ENCODE measurements around the gene ITPRID1. TPM values are rescaled to one million over a fixed set of nuclear protein-coding genes. Genes with fewer than 3 reads are reported as not detected.

The ITPRID1 gene
- total RNA-seq, 1 experiment from 2014 or later, result not detected

GRCh38 chr7:31648880-31649279, 135.0 kb downstream of the ITPRID1 start:
- Histone ChIP-seq H3K79me2 (ENCODE audit: low read depth) (no peaks in the 10 kb centered on the region), H3K9me3 (ENCODE audit: insufficient read depth, low read depth) (no peaks in the 10 kb centered on the region), H3K36me3 (ENCODE audit: low read depth) (no peaks in the 10 kb centered on the region), H3F3A (ENCODE audit: insufficient read depth, low read depth) (no peaks in the 10 kb centered on the region), H2AFZ (no peak overlapping the region), H3K27ac (no peak overlapping the region), H3K4me1 (replicated peaks; ENCODE audit: insufficient read depth) (no peaks in the 10 kb centered on the region), H3K4me3 (no peak overlapping the region), H3K4me2 (no peak overlapping the region), H3K9me2 (ENCODE audit: insufficient read depth) (no peaks in the 10 kb centered on the region), H4K20me1 (ENCODE audit: insufficient read depth) (no peaks in the 10 kb centered on the region), H3K27me3 (ENCODE audit: insufficient read depth, low read depth) (peaks cover 25% of the 10 kb centered on the region)
- BruUV-seq (replicated peaks), result no TSS peak
- ChIA-PET CTCF (no interaction called here), POLR2A (ENCODE audit: unreplicated experiment) (no interaction called here)
- intact Hi-C loops (cut with micrococcal nuclease; ENCODE audit: unreplicated experiment), result no loop called here
- DNase-seq, result no peak
- TF ChIP-seq EZH2 (IDR thresholded peaks at IDR 0.05; ENCODE audit: low read depth) (no peak), CTCF (conservative IDR thresholded peaks at IDR 0.05) (no peak)

GRCh38 chr7:31651234-31652062, 137.6 kb downstream of the ITPRID1 start:
- CTCF ChIA-PET, result no interaction called here
- no peak overlapping the region for H2AFZ ChIP-seq
- H4K20me1 ChIP-seq (ENCODE audit: insufficient read depth), result no peaks in the 10 kb centered on the region
- no peak overlapping the region for H3K27ac ChIP-seq
- H3K4me3 ChIP-seq, result no peak overlapping the region
- no peak overlapping the region for H3K4me2 ChIP-seq
- DNase-seq, result no peak
- H3K36me3 ChIP-seq (ENCODE audit: low read depth), result no peaks in the 10 kb centered on the region
- H3K4me1 ChIP-seq (replicated peaks; ENCODE audit: insufficient read depth), result no peaks in the 10 kb centered on the region
- H3K27me3 ChIP-seq (ENCODE audit: insufficient read depth, low read depth), result 0 out of 2 replicates have a peak, but pooled peaks cover 3% of the 10 kb centered on the region
- POLR2A ChIA-PET (ENCODE audit: unreplicated experiment), result no interaction called here
- H3K9me3 ChIP-seq (ENCODE audit: insufficient read depth, low read depth), result no peaks in the 10 kb centered on the region
- H3K79me2 ChIP-seq (ENCODE audit: low read depth), result no peaks in the 10 kb centered on the region
- H3F3A ChIP-seq (ENCODE audit: insufficient read depth, low read depth), result no peaks in the 10 kb centered on the region
- no peak for TF ChIP-seq EZH2 (IDR thresholded peaks at IDR 0.05; ENCODE audit: low read depth)
- no peak for TF ChIP-seq CTCF (conservative IDR thresholded peaks at IDR 0.05)
- intact Hi-C loops (cut with micrococcal nuclease; ENCODE audit: unreplicated experiment), result no loop called here
- no peaks in the 10 kb centered on the region for H3K9me2 ChIP-seq (ENCODE audit: insufficient read depth)
- no TSS peak for BruUV-seq (replicated peaks)

GRCh38 chr7:31652063-31652326, 138.1 kb downstream of the ITPRID1 start:
- ChIA-PET POLR2A (ENCODE audit: unreplicated experiment) (no interaction called here), CTCF (no interaction called here)
- no peak overlapping the region for H3K27ac ChIP-seq
- H3K4me1 ChIP-seq (replicated peaks; ENCODE audit: insufficient read depth), result no peaks in the 10 kb centered on the region
- BruUV-seq (replicated peaks), result no TSS peak
- no peaks in the 10 kb centered on the region for H3K9me2 ChIP-seq (ENCODE audit: insufficient read depth)
- no peaks in the 10 kb centered on the region for H3F3A ChIP-seq (ENCODE audit: insufficient read depth, low read depth)
- intact Hi-C loops (cut with micrococcal nuclease; ENCODE audit: unreplicated experiment), result no loop called here
- H3K27me3 ChIP-seq (ENCODE audit: insufficient read depth, low read depth), result 0 out of 2 replicates have a peak, but pooled peaks cover under 1% of the 10 kb centered on the region
- H4K20me1 ChIP-seq (ENCODE audit: insufficient read depth), result no peaks in the 10 kb centered on the region
- no peak overlapping the region for H3K4me2 ChIP-seq
- H3K9me3 ChIP-seq (ENCODE audit: insufficient read depth, low read depth), result no peaks in the 10 kb centered on the region
- no peak overlapping the region for H3K4me3 ChIP-seq
- no peaks in the 10 kb centered on the region for H3K79me2 ChIP-seq (ENCODE audit: low read depth)
- TF ChIP-seq EZH2 (IDR thresholded peaks at IDR 0.05; ENCODE audit: low read depth), result no peak
- no peak for TF ChIP-seq CTCF (conservative IDR thresholded peaks at IDR 0.05)
- H2AFZ ChIP-seq, result no peak overlapping the region
- no peaks in the 10 kb centered on the region for H3K36me3 ChIP-seq (ENCODE audit: low read depth)
- DNase-seq, result no peak
